Heart left ventricle (tissue), 16 donors: Measurements from ENCODE around the gene CENPX. TPM values are rescaled to one million over a fixed set of nuclear protein-coding genes. Genes with fewer than 3 reads are reported as not detected.
A peak's percentile ranks its signal among the peaks of the same experiment; 100 is the strongest.

Experiments
- ATAC-seq, 4 donors: fragments of 200-7000 bp; cut with Tn5 transposase; one replicate each; pipeline ENCODE4 v1.9.1; 2020 to 2022; ENCODE audit warnings: moderate library complexity in 4 of 4, mild to moderate bottlenecking in 3 of 4, moderate number of reproducible peaks in 1 of 4
- DNase-seq, 5 donors: peaks; one replicate each; pipeline ENCODE4 v3.0.0-alpha.2; 2020
- H3K27ac ChIP-seq, 12 donors: fragments of 200-600 bp; sonication (generic) in 4 of 12; one replicate each; pipeline versions ENCODE4 v1.5.0 to v1.8.0; 2016 to 2022; ENCODE audit warnings: mild to moderate bottlenecking in 2 of 12
- H3K27me3 ChIP-seq, 9 donors: fragments of 200-600 bp; sonication (generic) in 2 of 9; one replicate each; pipeline versions ENCODE4 v1.5.1 to v1.8.0; 2016 to 2022; ENCODE audit warnings: mild to moderate bottlenecking in 3 of 9
- H3K36me3 ChIP-seq, 9 donors: fragments of 200-600 bp; sonication (generic) in 2 of 9; one replicate each; pipeline versions ENCODE4 v1.5.0 to v1.8.0; 2018 to 2022; ENCODE audit warnings: mild to moderate bottlenecking in 2 of 9
- H3K4me1 ChIP-seq, 12 donors: fragments of 200-600 bp; sonication (generic) in 4 of 12; one replicate each; pipeline versions ENCODE4 v1.5.0 to v1.8.0; 2016 to 2022; ENCODE audit warnings: mild to moderate bottlenecking in 3 of 12
- H3K4me3 ChIP-seq, 12 donors: fragments of 200-600 bp; sonication (generic) in 4 of 12; one replicate each; pipeline versions ENCODE4 v1.5.0 to v1.8.0; 2017 to 2022; ENCODE audit warnings: mild to moderate bottlenecking in 9 of 12, moderate library complexity in 4 of 12
- H3K9me3 ChIP-seq, 12 donors: fragments of 200-600 bp; sonication (generic) in 4 of 12; one replicate each; pipeline versions ENCODE4 v1.5.0 to v1.8.0; 2016 to 2022; ENCODE audit warnings: mild to moderate bottlenecking in 1 of 12
- POLR2A ChIP-seq, 2 donors: fragments of 450-650 bp; IDR thresholded peaks; one replicate each; pipeline ENCODE4 v1.6.1; 2017; ENCODE audit warnings: antibody characterized with exemption in 2 of 2, mild to moderate bottlenecking in 2 of 2, moderate library complexity in 2 of 2
- WGBS, 4 donors: extraction: QIAGEN DNeasy Blood & Tissue Kit in 2 of 4; methylation state at CpG; one replicate each; pipeline versions ENCODE4 v1.1.5 to v1.1.7; 2013 to 2018; 5-methylcytosine and 5-hydroxymethylcytosine counted together
- intact Hi-C, 10 donors: fragments of 100-400 bp; cut with DNase I; formaldehyde crosslinking; loops; one replicate each; pipeline versions ENCODE4 v1.11.1 to v1.14.2; 2022
- polyA plus RNA-seq, 2 donors: library from polyadenylated mRNA; stranded (reverse); fragments of 200-250 nt; gene quantifications; one replicate each; pipeline ENCODE4 v1.2.3, GENCODE V29; 2013
- total RNA-seq, 9 donors: library from RNA; depleted of rRNA in 2 of 9; stranded (reverse); fragments of >200 nt in 2 of 9; fragmentation: NEBNext Ultra II Directional in 3 of 9; extraction: Animal tissue kit (Norgen Biotek cat#: 25700) in 3 of 9; gene quantifications; one replicate each; pipeline versions ENCODE4 v1.1.0 to v1.2.4, GENCODE V29; 2016 to 2023
- TF ChIP-seq, protein P1 (sequence below), 12 donors: fragments of 200-600 bp; sonication (generic) in 4 of 12; IDR thresholded peaks; one replicate each; pipeline versions ENCODE4 v1.5.0 to v1.8.0; 2018 to 2022; ENCODE audit warnings: antibody characterized with exemption in 12 of 12, mild to moderate bottlenecking in 5 of 12
- donor health status: ischemic (EF 13 %, LVEDD 7.1; RV severe dilation, severe dysfunction).
- donor health status: healthy with polysubstance abuse.
- donor health status: DM: no; HTN: yes; CAD: no.
- donor health status: DM: no; HTN: no; CAD: no.
- donor health status: ischemic (EF 25% LVEDD 6.9; RV normal size, moderate dysfunction).
- donor health status: ischemic (EF 25% LVEDD 5.7; RV mildly dilated, moderate dysfunction).
- donor health status: healthy.
- donor health status: DM: yes; HTN: yes; CAD: no.
- donor health status: ischemic (EF 35%, LVEDD 5.7; RV mildly dilated, moderate dysfunction).
- donor health status: nonischemic (EF 11% LVEDD 7.7; RV severe dilation, severe dysfunction).
- donor health status: DM: yes; HTN: yes; CAD: no.
- donor health status: PGD.
- donor health status: ischemic (EF 29% LVEDD 5.4; RV normal size, mild dysfunction).
- donor health status: nonischemic (EF 23%, LVEDD 6.1; RV moderate dilation, normal function).

Gene CENPX
- total and polyA plus RNA-seq, 11 donors, result 16.8 to 126 (median 29.2) TPM

DNA sequence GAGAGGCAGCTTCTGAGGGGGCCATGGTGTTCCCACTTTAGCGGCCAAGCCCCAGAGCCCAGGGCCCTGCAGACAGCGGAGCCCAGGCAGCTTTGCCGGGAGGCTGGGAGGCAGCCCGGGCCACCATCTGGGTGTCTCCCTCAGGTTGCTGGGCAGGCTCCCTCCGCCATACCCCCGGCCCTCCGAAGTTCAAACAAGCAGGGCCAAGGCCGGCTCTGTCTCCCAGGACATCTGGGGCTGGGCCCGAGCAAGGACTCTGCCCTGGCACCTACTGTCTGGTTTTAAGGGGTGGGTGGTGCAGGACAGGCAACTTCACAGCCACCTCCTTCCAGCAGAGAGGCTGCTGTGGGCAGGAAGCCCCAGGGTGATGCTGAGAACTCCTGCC is 40.3 kb upstream of the CENPX start:
- WGBS, 4 donors, result 91 to 94% (median 93%) methylated on average over 5 to 9 of the region's 9 CpGs
- Histone ChIP-seq H3K36me3 (peaks cover 0 to 59% (median 44%) of the 10 kb centered on the region in 9 donors), H3K9me3 (no peaks in the 10 kb centered on the region), H3K4me1 (peaks cover 0 to 27% (median 19%) of the 10 kb centered on the region in 12 donors), H3K27me3 (no peaks in the 10 kb centered on the region), H3K27ac (no peak overlapping the region), H3K4me3 (no peak overlapping the region)
- DNase-seq, result peak in 1 of 5 donors; percentile 44
- intact Hi-C loops, result no loop called here
- TF ChIP-seq, protein P1, sequence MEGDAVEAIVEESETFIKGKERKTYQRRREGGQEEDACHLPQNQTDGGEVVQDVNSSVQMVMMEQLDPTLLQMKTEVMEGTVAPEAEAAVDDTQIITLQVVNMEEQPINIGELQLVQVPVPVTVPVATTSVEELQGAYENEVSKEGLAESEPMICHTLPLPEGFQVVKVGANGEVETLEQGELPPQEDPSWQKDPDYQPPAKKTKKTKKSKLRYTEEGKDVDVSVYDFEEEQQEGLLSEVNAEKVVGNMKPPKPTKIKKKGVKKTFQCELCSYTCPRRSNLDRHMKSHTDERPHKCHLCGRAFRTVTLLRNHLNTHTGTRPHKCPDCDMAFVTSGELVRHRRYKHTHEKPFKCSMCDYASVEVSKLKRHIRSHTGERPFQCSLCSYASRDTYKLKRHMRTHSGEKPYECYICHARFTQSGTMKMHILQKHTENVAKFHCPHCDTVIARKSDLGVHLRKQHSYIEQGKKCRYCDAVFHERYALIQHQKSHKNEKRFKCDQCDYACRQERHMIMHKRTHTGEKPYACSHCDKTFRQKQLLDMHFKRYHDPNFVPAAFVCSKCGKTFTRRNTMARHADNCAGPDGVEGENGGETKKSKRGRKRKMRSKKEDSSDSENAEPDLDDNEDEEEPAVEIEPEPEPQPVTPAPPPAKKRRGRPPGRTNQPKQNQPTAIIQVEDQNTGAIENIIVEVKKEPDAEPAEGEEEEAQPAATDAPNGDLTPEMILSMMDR (IDR thresholded peaks at IDR 0.05), result no peak
- TF ChIP-seq POLR2A (IDR thresholded peaks at IDR 0.05), result no peak
- no peak for ATAC-seq

DNA sequence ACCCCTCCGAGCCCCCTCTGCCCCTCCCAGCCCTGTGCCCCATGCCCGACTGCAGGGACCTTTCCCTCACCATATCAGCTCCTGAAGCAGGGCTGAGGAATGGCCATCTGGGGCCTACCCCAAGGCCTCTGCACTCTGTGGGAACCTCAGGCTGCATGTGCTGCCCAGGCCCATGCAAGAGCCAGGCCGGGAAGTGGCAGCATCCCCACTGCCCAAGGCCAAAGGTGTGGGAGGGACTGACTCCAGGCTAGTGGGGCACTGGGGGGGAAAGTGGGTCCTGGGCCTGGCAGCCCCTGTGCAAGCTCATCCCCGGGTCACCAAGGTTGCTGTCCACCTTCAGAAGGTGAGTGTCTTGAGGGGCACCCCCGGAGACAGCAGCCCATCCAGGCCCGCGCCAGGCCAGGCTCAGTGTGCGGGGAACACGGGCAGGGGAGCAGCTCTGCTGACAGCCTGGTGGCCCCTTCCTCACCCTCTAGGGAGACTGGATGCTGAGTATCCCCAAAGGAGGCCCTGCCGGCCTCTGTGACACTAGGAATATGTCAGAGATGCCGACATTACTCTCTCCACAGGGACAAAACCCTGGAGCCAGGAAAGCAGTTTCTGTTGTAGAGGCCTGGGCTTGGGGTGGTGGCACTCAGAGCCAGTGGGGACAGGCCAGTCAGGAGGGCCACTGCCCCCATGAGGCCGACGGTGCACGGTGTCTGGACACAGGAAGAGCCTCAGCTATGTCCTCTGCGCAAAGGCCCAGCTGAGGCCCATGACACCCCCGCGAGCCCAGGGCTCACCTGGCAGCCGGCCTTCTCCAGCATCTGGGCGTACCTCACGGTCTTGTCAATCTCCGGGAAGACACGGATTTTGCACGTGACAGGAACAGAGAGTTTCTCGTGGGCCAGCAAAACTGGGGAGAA is 39.7 kb upstream of the CENPX start:
- 79 to 85% (median 81%) methylated on average over 10 to 24 of the region's 24 CpGs for WGBS, 4 donors
- DNase-seq, result peak in 2 of 5 donors; percentile 17 to 35
- intact Hi-C loops, result no loop called here

DNA sequence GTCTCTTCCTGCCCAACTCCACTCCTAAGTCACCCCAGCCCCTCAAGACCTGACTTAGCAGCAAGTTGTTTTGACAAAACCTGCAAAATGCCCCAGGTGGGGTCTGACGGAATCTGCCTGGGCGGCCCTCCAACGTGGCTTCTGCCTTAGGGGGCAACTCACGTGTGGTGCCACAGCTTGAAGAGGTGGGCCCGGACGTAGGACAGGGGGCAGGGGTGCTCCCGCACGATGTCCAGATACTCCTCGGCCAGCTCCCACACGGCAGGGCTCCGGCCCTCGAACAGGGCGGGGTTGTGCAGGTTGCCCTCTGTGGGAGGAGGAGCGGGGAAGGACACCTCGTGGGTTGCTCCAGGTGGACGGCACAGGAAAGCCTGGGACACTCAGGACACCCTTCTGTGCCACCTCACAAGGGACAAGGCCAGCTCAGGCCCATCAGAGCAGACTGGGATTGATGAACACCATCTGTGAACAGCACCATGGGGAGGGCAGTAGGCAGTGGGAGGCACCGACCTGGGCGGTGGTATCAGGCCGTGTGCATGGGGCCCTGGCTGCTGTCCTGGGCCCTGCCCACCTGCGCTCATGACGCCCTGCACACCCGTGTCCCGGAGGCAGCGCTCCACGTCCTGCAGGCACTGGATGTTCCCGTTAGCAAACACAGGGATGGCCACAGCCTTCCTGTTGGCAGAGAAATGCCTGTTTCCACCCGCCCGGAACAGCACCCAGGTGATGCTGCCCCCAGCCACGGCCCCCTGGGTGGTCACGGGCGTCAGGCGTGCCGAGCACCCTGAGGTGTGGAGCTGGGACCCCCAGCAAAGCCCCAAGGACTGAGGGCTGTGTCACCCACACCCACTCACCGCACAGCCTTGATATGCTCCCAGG is 38.6 kb upstream of the CENPX start:
- no peak overlapping the region for H3K27ac ChIP-seq
- no peaks in the 10 kb centered on the region for H3K27me3 ChIP-seq
- H3K4me1 ChIP-seq, result peaks cover 0 to 23% (median 15%) of the 10 kb centered on the region in 12 donors
- intact Hi-C loops, result no loop called here
- DNase-seq, result peak in 2 of 5 donors; percentile 24 to 63
- 82 to 89% (median 88%) methylated on average over 17 to 34 of the region's 34 CpGs for WGBS, 4 donors
- H3K4me3 ChIP-seq, result no peak overlapping the region
- TF ChIP-seq, protein P1 (IDR thresholded peaks at IDR 0.05), result no peak
- H3K9me3 ChIP-seq, result no peaks in the 10 kb centered on the region
- peaks cover 0 to 76% (median 59%) of the 10 kb centered on the region in 9 donors for H3K36me3 ChIP-seq
- ATAC-seq, result no peak

More for the DNA sequence above, 39.7 kb upstream of the CENPX start:
- no peaks in the 10 kb centered on the region for H3K27me3 ChIP-seq
- no peak overlapping the region for H3K4me3 ChIP-seq
- no peak overlapping the region for H3K27ac ChIP-seq
- no peak for ATAC-seq
- no peak for TF ChIP-seq POLR2A (IDR thresholded peaks at IDR 0.05)
- TF ChIP-seq, protein P1 (IDR thresholded peaks at IDR 0.05), result no peak
- peaks cover 0 to 27% (median 19%) of the 10 kb centered on the region in 12 donors for H3K4me1 ChIP-seq
- H3K9me3 ChIP-seq, result no peaks in the 10 kb centered on the region
- peaks cover 0 to 65% (median 50%) of the 10 kb centered on the region in 9 donors for H3K36me3 ChIP-seq

DNA sequence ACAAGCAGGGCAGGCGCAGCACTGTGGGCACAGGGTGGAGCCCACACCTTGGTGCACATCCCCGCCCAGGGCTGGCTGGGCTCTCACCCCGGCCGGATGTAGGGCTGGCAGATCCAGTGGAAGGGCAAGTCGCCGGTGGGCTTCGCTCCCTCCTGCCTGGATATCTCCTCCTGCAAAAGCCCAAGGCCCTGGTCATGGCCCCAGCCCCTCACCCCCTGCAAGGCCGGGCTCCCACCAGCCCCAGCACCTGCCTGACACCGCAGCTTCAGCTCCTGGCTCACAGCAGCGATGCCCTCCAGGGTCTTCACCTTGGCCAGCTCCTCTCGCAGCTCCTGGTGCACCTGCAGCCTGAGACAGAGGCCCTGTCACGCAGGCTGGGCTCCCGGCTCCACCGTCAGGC is 37.9 kb upstream of the CENPX start:
- peaks cover 0 to 83% (median 66%) of the 10 kb centered on the region in 9 donors for H3K36me3 ChIP-seq
- H3K4me3 ChIP-seq, result no peak overlapping the region
- H3K4me1 ChIP-seq, result peaks cover 0 to 17% (median 11%) of the 10 kb centered on the region in 12 donors
- TF ChIP-seq, protein P1 (IDR thresholded peaks at IDR 0.05), result no peak
- TF ChIP-seq POLR2A (IDR thresholded peaks at IDR 0.05), result no peak
- DNase-seq (peak in 1 of 5 donors; percentile 48), ATAC-seq (no peak)
- no peaks in the 10 kb centered on the region for H3K27me3 ChIP-seq
- 86 to 100% (median 89%) methylated on average over 8 to 14 of the region's 14 CpGs for WGBS, 4 donors
- H3K27ac ChIP-seq, result no peak overlapping the region
- no peaks in the 10 kb centered on the region for H3K9me3 ChIP-seq
- intact Hi-C loops, result no loop called here
